HG02870 (cell line): ENCODE data around the gene CCDC121.
A peak's percentile ranks its signal among the peaks of the same experiment; 100 is the strongest.

Source experiments
- ATAC-seq: cut with Tn5 transposase; IDR thresholded peaks from one replicate; pipeline ENCODE4 v1.9.1; 2021; ENCODE audit warnings: mild to moderate bottlenecking, moderate library complexity; ENCODE audit not compliant: unreplicated experiment

CCDC121 gene

DNA sequence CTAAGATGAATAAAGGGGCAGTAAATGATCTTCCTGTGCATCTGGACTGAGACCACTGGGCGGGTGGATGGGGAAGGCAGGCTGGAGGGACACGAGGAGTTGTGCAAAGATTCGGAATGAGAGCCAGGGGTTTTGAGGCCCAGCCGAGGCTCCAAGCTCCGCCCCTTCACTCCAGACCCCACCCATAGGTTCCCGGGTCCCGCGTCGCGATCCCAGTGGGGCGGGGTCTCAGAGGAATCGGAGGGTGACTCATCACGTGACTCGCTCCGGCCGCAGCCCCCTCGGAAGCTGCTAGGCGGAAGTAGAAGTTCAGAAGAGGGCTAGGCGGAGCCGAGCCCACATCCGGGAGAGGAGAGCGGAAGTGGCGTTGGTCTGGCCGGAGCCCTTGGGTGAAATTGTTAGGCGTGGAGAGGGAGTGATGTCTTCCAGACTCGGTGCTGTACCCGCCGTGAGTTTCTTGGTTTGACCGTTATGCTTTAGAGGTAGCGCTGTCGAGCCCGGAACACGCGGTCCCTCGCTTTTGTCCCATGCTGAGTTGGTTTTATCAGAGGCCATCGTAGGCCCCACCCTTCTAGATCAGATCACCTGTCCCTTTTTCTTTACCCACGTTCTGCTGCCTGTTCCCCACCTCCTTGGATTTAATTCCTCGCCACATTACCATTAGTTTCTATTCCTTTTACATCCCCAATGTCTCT is 46.0 kb downstream of the CCDC121 start, which contains the start of gene ZNF512:
ZNF512 (plus strand) TSS at position 348 of the 695 bp plus-strand sequence; CDS start at position 419, 71 bp downstream.
- peak; percentile 89 for ATAC-seq

DNA sequence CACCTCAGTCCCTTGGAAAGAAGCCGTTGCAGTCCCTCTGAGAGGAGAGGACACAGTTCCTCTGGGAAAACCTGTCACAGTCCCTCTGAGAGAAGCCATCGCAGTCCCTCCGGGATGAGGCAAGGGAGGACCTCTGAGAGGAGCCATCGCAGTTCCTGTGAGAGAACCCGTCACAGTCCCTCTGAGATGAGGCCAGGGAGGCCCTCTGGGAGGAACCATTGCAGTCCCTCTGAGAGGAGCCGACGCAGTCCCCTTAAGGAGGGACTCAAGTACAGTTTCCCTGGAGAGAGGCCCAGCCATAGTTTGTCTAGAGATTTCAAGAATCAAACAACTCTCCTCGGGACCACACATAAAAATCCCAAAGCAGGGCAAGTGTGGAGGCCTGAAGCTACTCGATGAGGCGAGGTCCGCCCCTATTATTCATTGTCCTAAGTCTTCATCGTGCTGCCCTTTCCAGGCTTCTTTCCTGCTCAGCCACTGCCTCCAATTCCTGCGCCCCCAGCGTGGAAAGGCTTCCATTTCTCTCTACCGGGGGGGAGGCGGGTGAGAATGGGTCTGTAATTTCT is 46.6 kb downstream of the CCDC121 start:
- ATAC-seq: no peak

DNA sequence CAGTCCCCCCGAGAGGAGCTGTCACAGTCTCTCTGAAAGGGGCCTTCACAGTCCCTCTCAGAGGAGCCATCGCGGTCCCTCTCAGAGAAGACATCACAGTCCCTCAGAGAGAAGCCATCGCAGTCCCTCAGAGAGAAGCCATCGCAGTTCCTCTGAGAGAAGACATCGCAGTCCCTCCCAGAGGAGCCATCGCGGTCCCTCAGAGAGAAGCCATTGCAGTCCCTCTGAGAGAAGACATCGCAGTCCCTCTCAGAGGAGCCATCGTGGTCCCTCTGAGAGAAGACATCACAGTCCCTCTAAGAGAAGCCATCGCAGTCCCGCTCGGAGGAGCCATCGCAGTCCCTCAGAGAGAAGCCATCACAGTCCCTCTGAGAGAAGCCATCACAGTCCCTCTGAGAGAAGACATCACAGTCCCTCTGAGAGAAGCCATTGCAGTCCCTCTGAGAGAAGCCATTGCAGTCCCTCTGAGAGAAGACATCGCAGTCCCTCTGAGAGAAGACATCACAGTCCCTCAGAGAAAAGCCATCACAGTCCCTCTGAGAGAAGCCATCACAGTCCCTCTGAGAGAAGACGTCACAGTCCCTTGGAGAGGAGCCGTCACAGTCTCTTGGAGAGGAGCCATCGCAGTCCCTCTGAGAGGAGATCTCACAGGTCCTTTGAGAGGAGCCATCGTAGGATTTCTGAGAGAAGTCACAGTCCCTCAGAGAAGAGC is 47.2 kb downstream of the CCDC121 start:
- ATAC-seq: no peak
